NCI-H146 treated with DMSO at 0.1 percent for 48 hours (cell line): Measurements from ENCODE around the gene ZNF283.
"Not testable (repeated sequence)": the region's sequence is repeated elsewhere in the genome, so short reads cannot be mapped to it uniquely, and the experiment has no call there.

ENCODE experiments used
- DNase-seq: peaks from one replicate; lab custom pipeline; 2025; ENCODE audit not compliant: unreplicated experiment; lab: John Stamatoyannopoulos, UW

Gene ZNF283

GRCh38 chr19:43847884-43848283, 20.8 kb downstream of the ZNF283 start:
- DNase-seq, result no peak

GRCh38 chr19:43848821-43849220, 21.7 kb downstream of the ZNF283 start:
- DNase-seq, result no peak

DNA sequence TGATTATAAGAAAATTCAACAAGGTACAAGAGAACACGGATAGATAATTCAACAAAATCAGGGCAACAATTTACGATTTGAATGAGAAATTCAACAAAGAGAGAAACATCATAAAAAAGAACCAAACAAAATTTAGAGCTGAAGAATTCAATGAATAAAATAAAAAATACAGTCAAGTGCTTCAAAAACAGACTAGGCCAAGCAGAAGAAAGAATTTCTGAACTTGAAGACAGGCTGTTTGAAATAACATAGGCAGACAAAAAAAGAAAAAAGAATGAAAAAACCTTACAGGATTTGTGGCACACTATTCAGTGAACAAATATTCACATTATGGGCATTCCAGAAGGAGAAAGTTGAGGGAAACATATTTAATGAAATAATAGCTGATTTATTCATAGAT, 31.1 kb downstream of the ZNF283 start:
- DNase-seq, result no peak

DNA sequence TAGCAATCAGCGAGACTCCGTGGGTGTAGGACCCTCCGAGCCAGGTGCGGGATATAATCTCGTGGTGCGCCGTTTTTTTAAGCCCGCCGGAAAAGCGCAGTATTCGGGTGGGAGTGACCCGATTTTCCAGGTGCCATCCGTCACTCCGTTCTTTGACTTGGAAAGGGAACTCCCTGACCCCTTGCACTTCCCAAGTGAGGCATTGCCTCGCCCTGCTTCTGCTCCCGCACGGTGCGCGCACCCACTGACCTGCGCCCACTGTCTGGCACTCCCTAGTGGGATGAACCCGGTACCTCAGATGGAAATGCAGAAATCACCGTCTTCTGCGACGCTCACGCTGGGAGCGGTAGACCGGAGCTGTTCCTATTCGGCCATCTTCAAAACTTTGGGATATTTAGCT, 39.8 kb downstream of the ZNF283 start:
- DNase-seq, result not testable (repeated sequence)

GRCh38 chr19:43872547-43873336, 45.6 kb downstream of the ZNF283 start:
- no peak for DNase-seq

- no peak for DNase-seq
Measured at GRCh38 chr19:43880483-43880882, 53.4 kb downstream of the ZNF283 start.

- no peak for DNase-seq
Measured at GRCh38 chr19:43883864-43884263, 56.7 kb downstream of the ZNF283 start, which contains the start of gene ZNF404. Gene ZNF404, minus strand, starts transcription at chr19:43883964.

DNA sequence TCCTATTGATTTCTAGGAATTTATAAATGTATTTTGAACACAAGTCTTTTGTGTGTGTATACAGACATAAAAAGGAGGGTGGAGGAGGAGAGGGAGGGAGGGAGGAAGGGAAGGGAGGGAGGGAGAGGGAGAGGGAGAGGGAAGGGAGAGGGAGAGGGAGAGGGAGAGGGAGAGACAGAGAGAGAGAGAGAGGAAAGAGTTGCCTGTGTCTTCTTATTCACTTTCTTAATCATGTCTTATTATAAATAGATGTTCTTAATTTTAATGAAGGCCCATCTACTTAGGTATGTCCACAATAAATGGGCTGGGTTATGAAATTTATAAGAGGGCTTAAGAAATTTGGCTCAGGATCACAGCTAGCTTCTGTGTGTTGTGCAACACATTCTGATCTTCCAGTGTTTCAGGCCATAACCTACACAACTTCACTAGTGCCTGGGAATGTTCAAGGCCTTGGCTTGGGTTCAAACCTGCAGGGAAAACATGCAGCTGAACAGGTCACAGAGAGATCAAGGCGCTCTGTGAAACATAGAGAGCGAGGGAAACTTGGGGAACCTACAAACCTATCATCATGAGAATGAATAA, 68.7 kb downstream of the ZNF283 start:
- no peak for DNase-seq
